Adrenal gland (tissue), 12 donors: ENCODE results near the gene CALML6. TPM values are rescaled to one million over a fixed set of nuclear protein-coding genes. Genes with fewer than 3 reads are reported as not detected.

ENCODE experiments used
- DNase-seq, 7 donors: peaks; one replicate each; pipeline ENCODE4 v3.0.0-alpha.2; 2019 to 2020
- H3K27ac ChIP-seq, 5 donors: fragments of 200-600 bp; sonication (generic) in 4 of 5; 1 replicate in 3 of 5; 2 replicates in 2 of 5; pipeline versions ENCODE4 v1.5.1 to v1.8.0; 2016 to 2020; ENCODE audit warnings: mild to moderate bottlenecking in 1 of 5
- H3K27me3 ChIP-seq: fragments of 200-600 bp; 2 replicates; pipeline ENCODE4 v1.8.0; 2021
- H3K36me3 ChIP-seq, 2 donors: fragments of 200-600 bp; replicated peaks in 1 of 2; 1 replicate in 1 of 2; 2 replicates in 1 of 2; pipeline versions ENCODE4 v1.5.1 to v1.8.0; 2018 to 2022
- H3K4me1 ChIP-seq, 2 donors: fragments of 200-600 bp; replicated peaks in 1 of 2; 1 replicate in 1 of 2; 2 replicates in 1 of 2; pipeline versions ENCODE4 v1.5.1 to v1.8.0; 2018 to 2021
- H3K4me3 ChIP-seq, 4 donors: fragments of 200-600 bp; sonication (generic) in 3 of 4; one replicate each; pipeline ENCODE4 v1.5.1; 2016 to 2018
- H3K9me3 ChIP-seq, 3 donors: fragments of 200-600 bp; sonication (generic) in 1 of 3; replicated peaks in 1 of 3; 1 replicate in 2 of 3; 2 replicates in 1 of 3; pipeline versions ENCODE4 v1.5.1 to v1.8.0; 2016 to 2021
- POLR2A ChIP-seq, 2 donors: fragments of 450-650 bp; IDR thresholded peaks; one replicate each; pipeline ENCODE4 v1.6.1; 2017; ENCODE audit warnings: antibody characterized with exemption in 2 of 2, mild to moderate bottlenecking in 2 of 2, moderate library complexity in 1 of 2
- WGBS, 4 donors: extraction: QIAGEN DNeasy Blood & Tissue Kit in 2 of 4; methylation state at CpG; one replicate each; pipeline versions ENCODE4 v1.1.5 to v1.1.7; 2013 to 2017; 5-methylcytosine and 5-hydroxymethylcytosine counted together
- intact Hi-C, 2 donors: fragments of 100-400 bp; cut with DNase I; formaldehyde crosslinking; loops; one replicate each; pipeline versions ENCODE4 v1.14.1 to v1.15.0; 2022 to 2023
- polyA plus RNA-seq, 3 donors: library from polyadenylated mRNA; stranded (reverse); fragments of 200-250 nt in 2 of 3; fragments of 350-450 nt in 1 of 3; fragmentation: Illumina TruSeq in 1 of 3; extraction: RNeasy Lipid Tissue Mini Kit (QIAGEN cat#74804) in 1 of 3; gene quantifications; one replicate each; pipeline ENCODE4 v1.2.3, GENCODE V29; 2013 to 2014
- total RNA-seq, 9 donors: library from RNA; depleted of rRNA in 4 of 9; stranded (reverse); fragments of >200 nt in 4 of 9; fragments of 120-200 nt in 1 of 9; fragmentation: NEBNext Ultra II Directional in 1 of 9; extraction: Animal tissue kit (Norgen Biotek cat#: 25700) in 1 of 9; gene quantifications; one replicate each; pipeline versions ENCODE4 v1.1.0 to v1.2.4, GENCODE V29; 2013 to 2023
- TF ChIP-seq, protein P1 (sequence below), 6 experiments: fragments of 450-650 bp in 4 of 6; fragments of 200-600 bp in 2 of 6; sonication (generic) in 1 of 6; IDR thresholded peaks; 1 replicate in 5 of 6; 2 replicates in 1 of 6; pipeline versions ENCODE4 v1.5.1 to v1.8.0; 2016 to 2021; ENCODE audit warnings: antibody characterized with exemption in 6 of 6, mild to moderate bottlenecking in 2 of 6, moderate library complexity in 1 of 6
- donor health status: healthy with polysubstance abuse.
- donor health status: Bipolar disorder and iron deficiency.
- donor health status: DM: yes; HTN: yes; CAD: no.
- donor health status: DM: no; HTN: no; CAD: no.
- donor health status: DM: no; HTN: no; CAD: no.
- donor health status: DM: yes; HTN: yes; CAD: no.

The CALML6 gene
- total and polyA plus RNA-seq, 12 donors, result 0.17 to 4.7 (median 0.48) TPM; not detected in 6

DNA sequence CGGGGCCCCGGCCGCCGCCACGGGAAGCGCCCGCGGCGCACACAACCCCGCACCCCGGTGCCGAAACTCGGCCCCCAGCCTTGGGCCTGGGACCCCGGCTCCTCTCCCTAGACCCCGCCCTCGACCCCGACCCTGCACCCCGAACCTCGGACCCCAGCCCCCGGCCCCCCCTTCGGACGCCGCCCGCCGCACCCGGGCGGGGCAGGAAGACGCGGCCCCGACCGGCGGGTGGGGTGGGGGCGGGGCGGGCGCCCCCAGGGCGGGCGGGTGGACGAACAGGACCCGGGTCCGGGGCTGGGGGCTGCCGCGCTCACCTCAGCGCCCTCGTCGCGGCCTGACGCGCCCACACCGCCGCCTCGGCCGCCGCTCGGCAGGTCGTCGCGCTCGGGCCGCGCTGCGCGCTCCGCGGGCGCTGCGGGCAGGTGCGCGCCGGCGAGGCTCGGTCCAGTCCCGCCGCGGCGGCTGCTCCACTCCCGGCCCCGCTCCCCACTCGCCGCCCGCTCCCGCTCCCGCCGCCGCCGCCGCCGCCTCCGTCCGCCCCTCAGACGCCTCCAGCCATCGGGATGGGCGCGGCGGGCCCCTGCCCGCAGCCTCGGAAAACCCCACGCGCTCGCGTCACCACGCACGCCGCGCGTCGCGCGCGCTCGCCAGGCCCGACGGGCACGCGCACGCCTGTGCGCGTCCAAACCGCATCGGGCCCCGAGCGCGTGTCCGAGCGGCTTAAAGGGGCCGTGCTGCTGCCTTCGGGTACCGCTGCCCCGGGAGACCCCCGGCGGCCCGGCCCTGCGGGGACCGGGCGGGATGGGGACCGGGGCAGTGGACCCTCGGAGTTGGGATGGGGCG lies 24.3 kb upstream of the CALML6 start, which contains the start of gene GNB1:
GNB1 (minus strand) TSS at position 582 of the 843 bp plus-strand sequence. CDS start 65,634 bp downstream, outside the sequence.
- 0 to 1% (median 1%) methylated on average over 22 to 137 of the region's 137 CpGs for WGBS, 4 donors
- no peaks in the 10 kb centered on the region for H3K36me3 ChIP-seq
- no peaks in the 10 kb centered on the region for H3K9me3 ChIP-seq
- peak within 1 kb of the TSS in 4 of 5 donors; percentile 86 to 99 (median 92) for H3K27ac ChIP-seq
- no peaks in the 10 kb centered on the region for H3K27me3 ChIP-seq
- TF ChIP-seq POLR2A (IDR thresholded peaks at IDR 0.05), result peak; percentile 83
- TF ChIP-seq, protein P1, sequence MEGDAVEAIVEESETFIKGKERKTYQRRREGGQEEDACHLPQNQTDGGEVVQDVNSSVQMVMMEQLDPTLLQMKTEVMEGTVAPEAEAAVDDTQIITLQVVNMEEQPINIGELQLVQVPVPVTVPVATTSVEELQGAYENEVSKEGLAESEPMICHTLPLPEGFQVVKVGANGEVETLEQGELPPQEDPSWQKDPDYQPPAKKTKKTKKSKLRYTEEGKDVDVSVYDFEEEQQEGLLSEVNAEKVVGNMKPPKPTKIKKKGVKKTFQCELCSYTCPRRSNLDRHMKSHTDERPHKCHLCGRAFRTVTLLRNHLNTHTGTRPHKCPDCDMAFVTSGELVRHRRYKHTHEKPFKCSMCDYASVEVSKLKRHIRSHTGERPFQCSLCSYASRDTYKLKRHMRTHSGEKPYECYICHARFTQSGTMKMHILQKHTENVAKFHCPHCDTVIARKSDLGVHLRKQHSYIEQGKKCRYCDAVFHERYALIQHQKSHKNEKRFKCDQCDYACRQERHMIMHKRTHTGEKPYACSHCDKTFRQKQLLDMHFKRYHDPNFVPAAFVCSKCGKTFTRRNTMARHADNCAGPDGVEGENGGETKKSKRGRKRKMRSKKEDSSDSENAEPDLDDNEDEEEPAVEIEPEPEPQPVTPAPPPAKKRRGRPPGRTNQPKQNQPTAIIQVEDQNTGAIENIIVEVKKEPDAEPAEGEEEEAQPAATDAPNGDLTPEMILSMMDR (IDR thresholded peaks at IDR 0.05), result no peak
- DNase-seq, result peak; percentile 79 to 90 (median 86)
- intact Hi-C loops, result loop anchor here in 1 of 2 donors (5.0 kb wide), 2 partner anchors 33 to 103 kb away; no protein-coding TSS in a partner anchor
- peaks cover 43 to 69% of the 10 kb centered on the region in 2 donors for H3K4me1 ChIP-seq
- peak within 1 kb of the TSS; percentile 33 to 93 (median 80) for H3K4me3 ChIP-seq

DNA sequence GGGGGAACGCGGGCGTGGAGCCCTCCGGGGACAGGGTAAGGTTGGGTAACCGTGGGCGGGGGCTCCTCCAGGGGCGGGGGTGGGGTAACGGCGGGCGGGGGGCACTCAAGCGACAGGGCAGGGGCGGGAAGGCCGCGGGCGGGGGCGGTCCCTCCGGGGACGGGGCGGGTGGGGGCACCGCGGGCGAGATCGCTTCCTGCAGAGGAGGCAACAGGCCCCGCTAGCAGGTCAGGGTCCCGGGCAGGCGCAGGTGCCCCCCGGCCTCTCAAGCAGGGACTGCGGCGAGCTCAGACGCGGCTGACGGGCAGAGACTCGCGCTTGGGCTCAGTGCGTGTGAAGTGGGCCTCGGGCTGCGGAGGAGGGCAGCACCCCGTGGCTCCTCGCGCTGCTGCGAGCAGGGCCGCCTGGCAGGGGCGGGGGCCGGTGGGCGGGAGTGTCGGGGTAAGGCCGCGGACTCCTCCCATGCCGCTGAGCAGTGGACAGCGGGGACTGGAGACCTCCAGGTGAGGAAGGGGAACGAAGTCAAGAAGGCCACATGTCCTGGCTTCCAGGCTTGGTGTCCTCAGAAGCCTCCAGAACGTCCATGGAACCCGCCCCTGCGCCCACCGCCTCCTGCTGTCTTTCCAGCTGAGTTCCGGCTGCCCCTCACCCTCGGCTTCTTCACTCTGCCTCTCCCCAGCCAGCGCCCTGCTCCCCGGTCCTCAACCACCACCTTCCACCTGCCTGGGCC lies 23.5 kb upstream of the CALML6 start:
- intact Hi-C loops, result loop anchor here in 1 of 2 donors (5.0 kb wide), 2 partner anchors 34 to 104 kb away; no protein-coding TSS in a partner anchor
- H3K27me3 ChIP-seq, result no peaks in the 10 kb centered on the region
- peak overlapping the region in 4 of 5 donors; percentile 75 to 99 (median 90) for H3K27ac ChIP-seq
- peak; percentile 16 to 24 for TF ChIP-seq POLR2A (IDR thresholded peaks at IDR 0.05)
- TF ChIP-seq, protein P1 (IDR thresholded peaks at IDR 0.05), result no peak
- H3K4me3 ChIP-seq, result peak overlapping the region in 3 of 4 donors; percentile 4 to 83 (median 40)
- H3K36me3 ChIP-seq, result no peaks in the 10 kb centered on the region
- no peaks in the 10 kb centered on the region for H3K9me3 ChIP-seq
- WGBS, 4 donors, result 2 to 22% (median 10%) methylated on average over 8 to 58 of the region's 59 CpGs
- peak in 6 of 7 donors; percentile 64 to 85 (median 80) for DNase-seq
- H3K4me1 ChIP-seq, result peaks cover 43 to 64% of the 10 kb centered on the region in 2 donors

DNA sequence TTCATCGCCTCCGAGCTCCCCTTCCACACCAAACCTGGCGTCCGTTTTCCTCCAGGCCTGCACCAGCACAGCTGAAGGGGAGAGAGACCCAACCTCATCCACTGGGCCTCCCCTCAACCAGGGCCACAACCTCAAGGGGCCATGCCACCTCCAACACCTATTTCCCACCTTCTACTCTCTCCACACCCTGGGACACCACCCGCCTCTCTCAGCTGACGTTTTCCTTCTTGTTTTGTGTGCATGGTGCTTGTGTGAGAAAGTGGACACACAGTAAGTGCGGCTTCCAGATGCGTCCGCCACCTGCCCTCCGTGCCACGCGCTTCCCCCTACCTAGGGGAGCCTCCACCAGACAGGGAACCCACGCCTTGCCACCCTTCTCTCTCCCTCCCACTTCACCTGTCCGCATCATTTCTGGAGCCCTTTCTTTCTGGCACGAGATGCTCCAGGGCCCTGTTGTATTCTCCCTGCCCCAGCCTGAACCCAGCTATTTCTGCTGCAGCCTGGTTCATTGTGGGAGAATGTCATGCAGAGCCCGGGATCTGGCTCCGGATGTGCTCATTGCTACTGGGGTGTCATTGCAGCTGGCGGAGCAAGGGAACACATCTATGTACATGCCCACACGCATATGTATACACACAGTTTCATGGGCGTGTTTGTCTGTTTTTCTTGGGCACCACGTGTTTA lies 22.8 kb upstream of the CALML6 start:
- H3K4me1 ChIP-seq, result peaks cover 43 to 57% of the 10 kb centered on the region in 2 donors

More for the DNA sequence above, 22.8 kb upstream of the CALML6 start:
- peak in 2 of 7 donors; percentile 25 to 33 for DNase-seq
- no peaks in the 10 kb centered on the region for H3K36me3 ChIP-seq
- peak overlapping the region in 3 of 5 donors; percentile 86 to 99 (median 95) for H3K27ac ChIP-seq
- TF ChIP-seq, protein P1 (IDR thresholded peaks at IDR 0.05), result no peak
- intact Hi-C loops, result loop anchor here in 1 of 2 donors (5.0 kb wide), 2 partner anchors 35 to 105 kb away; no protein-coding TSS in a partner anchor
- H3K27me3 ChIP-seq, result no peaks in the 10 kb centered on the region
- WGBS, 4 donors, result 60 to 83% (median 66%) methylated on average over 21 of the region's 21 CpGs
- peak overlapping the region in 2 of 4 donors; percentile 40 to 83 for H3K4me3 ChIP-seq
- H3K9me3 ChIP-seq, result no peaks in the 10 kb centered on the region
